Kasumi-1 (cell line): ENCODE results near the gene SARM1.
"Not testable (repeated sequence)": the region's sequence is repeated elsewhere in the genome, so short reads cannot be mapped to it uniquely, and the experiment has no call there.

Source experiments
- DNase-seq, 2 experiments: peaks; one replicate each; lab custom pipeline; 2025; lab: John Stamatoyannopoulos, UW

The SARM1 gene

GRCh38 chr17:28371245-28372202 lies at the start of gene SARM1:
Gene SARM1, plus strand, starts transcription at chr17:28371694. Its CDS starts 339 bp downstream, at chr17:28372033.
- no peak for DNase-seq

GRCh38 chr17:28324267-28324745 lies 47.2 kb upstream of the SARM1 start:
- no peak for DNase-seq

DNA sequence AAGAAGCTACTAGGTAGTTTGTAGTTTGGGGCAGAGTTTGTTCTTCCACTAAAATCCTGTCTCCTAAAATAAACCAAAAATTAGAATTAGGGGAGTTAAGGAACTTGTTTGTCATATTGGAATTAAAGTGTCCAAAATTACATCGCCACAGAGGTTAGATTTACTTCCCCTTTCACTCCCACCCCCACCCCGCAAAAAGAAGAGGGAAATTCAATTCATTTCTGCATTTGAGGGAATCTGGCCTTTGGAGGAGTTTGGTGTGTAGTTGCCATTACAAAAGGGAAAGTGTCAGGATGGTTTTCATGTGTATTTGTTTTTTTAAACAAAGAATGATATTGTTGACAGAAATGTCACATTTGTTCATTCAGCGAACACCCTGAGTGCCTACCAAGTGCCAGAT lies 46.7 kb upstream of the SARM1 start:
- DNase-seq: peak; percentile 14 to 22

DNA sequence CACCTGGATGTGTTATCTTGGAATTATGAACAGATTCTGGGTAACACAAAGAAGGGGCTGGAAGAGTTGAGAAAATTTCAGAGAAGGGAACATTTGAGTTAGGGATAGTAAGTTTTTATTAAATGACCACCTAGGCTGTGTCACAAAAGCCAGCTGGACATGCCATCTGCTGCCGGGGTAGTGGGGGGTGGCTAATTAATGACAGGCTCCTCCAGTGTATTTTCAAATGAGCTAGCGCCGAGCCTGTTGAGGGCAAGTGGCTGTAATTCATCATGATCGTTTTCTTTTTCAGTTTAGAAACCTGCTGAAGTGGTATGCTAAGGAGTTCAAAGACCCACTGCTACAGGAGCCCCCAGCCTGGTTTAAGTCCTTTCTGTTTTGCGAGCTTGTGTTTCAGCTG lies 46.3 kb upstream of the SARM1 start:
- no peak for DNase-seq

GRCh38 chr17:28326114-28326513 lies 45.4 kb upstream of the SARM1 start:
- DNase-seq: no peak

- DNase-seq: no peak
Observed at GRCh38 chr17:28327031-28327607, 44.4 kb upstream of the SARM1 start.

DNA sequence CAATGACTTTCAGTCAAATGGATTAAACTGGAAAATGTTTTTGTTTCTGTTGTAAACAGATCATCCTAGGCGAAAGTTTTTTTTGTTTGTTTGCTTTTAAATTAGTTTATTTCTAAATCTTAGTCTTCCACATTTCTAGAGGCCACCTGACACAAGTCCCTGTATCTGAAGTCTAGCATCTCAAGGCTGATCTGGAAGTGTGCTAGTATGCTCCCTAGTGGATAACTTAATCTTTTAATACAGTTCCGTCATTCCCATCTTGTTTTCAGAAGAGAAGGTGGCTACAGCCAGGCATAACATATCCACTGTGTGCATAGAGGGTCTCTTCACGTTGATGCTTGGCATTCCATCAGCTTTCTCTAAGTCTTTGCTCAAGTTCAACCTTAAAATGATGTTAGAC lies 43.8 kb upstream of the SARM1 start:
- peak in 1 of 2 experiments; percentile 9 for DNase-seq

DNA sequence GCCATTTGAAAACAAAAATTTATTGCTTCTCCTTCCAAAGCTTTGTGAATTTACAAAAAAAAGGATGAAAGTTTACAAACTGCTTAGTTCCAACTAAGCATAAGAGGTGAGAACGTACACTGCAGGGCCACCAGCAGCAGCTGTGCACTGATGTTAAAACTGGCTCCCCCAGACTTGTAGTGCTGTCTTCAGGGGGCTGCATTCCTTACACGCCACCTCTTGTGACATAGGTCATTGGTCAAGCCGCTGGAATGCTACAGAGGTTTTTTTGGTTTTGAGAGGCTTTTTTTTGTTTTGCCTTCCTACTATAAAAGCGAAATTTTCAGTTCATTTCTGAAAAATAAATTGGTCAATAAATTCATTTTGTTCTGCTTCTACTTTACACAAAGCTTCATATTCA lies 43.2 kb upstream of the SARM1 start:
- DNase-seq: no peak

GRCh38 chr17:28330671-28331070 lies 40.8 kb upstream of the SARM1 start:
- DNase-seq: no peak

DNA sequence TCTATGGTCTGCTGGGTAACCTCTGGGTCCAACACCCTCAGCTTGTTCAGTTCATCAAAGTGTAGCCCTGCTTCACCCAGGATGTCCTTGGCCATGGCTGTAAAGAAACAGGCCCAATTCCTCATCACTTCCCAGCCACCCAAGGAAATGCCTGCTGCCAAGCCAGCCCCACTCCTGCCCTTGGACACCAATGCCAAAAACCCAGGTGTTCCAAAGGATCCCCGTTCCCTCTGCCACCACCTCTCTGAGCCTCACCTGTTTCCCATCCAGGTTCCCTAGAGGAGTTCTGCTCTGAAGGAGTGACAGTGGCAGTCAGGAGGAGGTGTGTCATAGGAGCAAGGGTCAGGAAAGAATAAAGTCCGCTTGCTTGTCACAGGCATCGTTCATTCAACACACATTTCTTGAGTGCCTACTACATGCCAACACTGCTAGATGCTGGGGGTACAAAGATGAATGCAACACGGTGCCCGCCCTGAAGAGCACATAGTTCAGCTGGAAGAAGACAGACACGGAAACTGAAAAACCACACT lies 39.5 kb upstream of the SARM1 start:
- no peak for DNase-seq

DNA sequence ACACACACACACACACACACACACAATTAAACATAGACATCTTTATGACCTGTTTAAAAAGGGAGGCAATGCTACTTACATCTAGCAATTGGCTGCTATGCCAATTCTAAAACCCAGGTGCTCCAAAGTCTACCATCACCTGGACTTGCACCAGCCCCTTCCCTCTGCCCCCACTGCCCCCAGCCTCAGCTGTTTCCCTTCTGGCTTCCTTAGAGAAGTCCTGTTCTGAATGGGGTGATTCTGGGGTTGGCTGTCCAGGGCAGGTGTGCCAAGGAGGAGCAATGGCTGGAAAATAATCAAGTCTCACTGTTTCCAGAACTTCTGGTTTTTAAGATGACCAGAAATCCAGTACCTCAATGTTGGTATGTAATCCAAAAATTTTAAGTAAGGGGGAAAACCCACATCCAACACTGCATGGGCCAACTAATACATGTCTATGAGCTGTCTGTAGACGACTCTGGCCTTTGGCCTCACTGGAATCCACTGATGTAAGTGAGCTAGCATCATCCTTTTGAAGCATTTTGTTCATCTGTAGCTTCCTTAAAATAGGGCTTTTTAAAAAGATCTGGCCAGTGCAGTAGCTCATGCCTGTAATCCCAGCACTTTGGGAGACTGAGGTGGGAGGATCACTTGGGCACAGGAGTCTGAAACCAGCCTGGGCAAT lies 38.3 kb upstream of the SARM1 start:
- no peak for DNase-seq

DNA sequence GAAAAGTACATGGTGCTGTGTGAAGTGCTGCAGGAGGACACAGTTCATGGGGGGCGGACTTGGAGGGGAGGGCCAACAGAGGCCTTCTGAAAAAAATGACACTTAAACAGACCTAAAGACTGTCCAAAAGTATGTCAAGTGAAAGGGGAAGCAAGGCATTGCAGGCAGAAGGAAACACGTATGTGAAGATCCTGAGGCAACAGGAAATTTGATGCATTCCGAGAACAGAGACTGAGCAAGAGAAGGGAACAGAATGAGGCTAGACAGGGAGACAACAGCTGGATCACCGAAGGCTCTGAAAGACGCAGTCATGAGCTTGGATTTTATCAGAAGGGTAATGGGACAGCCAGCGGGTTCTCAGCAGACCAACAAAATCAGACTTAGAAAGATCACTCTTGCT lies 37.3 kb upstream of the SARM1 start:
- peak; percentile 17 to 59 for DNase-seq

GRCh38 chr17:28334666-28335200 lies 36.8 kb upstream of the SARM1 start:
- no peak for DNase-seq

GRCh38 chr17:28335201-28335958 lies 36.1 kb upstream of the SARM1 start, which contains the start of the genes IFT20 and TNFAIP1:
Gene IFT20, minus strand, starts transcription at chr17:28335472. Its CDS starts 3,487 bp downstream, at chr17:28331985.
Gene TNFAIP1, plus strand, starts transcription at chr17:28335761. Its CDS starts 3,761 bp downstream, at chr17:28339522.
- peak; percentile 98 to 99 for DNase-seq

GRCh38 chr17:28335959-28336871 lies 35.3 kb upstream of the SARM1 start:
- DNase-seq: peak; percentile 21 to 31

DNA sequence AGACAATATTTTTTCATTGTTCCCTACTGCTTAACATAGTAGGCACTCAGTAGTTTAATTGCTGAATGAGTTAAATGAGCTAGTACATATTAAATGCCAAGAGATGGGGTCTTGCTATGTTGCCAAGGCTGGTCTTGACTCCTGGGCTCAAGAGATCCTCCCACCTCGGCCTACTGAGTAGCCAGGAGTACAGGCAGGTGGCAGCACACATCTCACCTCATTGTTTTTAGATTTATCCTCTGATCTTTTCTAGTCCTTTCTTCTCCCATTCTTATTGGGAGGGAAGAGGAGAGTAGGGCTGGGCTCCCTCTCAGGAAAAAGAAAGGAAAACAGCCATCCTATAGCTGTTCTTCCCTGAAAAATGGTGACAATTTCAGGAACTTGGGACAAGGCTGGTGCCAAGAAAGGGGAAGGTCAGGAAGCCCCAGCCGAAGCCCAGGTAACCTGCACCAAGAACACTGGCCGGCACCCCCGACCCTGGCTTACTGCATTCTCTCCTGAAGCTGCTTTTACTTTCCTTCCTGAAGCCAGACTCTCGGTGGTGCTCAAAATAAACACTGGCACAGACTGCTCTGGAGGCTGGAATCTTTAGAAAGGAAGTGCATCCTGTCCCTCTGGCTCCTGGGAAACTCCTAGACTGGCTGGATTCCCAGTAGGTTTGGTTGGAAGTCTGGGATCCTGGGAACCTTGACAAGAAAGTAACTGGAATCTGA lies 33.3 kb upstream of the SARM1 start:
- no peak for DNase-seq

DNA sequence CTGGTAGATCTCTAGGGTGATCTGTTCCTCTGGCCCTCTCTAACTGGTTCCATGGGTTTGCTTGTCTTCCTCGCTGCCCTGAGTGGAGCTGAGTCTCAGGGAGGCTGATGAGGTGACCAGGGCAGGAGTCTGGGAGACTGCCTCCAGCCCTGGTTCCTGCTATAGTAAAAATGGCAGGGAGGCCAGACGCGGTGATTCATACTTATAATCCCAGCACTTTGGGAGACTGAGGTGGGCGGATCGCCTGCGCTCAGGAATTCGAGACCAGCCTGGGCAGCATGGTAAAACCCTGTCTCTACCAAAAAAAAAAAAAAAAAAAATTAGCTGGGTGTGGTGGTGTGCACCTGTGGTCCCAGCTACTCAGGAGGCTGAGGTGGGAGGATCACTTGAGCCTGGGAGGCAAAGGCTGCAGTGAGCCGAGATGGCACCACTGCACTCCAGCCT lies 32.7 kb upstream of the SARM1 start:
- not testable (repeated sequence) for DNase-seq

DNA sequence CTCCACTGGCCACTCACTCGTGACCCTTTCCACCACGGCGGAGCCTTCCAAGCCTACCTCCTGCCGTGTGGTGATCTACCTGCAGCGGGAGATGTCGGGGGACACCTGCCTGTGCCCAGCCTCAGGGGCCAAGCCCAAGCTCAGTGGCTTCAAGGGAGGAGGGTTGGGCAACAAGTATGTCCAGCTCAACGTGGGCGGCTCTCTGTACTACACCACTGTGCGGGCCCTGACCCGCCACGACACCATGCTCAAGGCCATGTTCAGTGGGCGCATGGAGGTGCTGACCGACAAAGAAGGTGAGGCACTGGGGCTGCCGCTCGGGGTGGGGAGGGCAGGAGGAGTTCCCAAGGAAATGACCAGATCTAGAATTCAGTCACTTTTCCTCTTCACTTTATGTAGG lies 32.1 kb upstream of the SARM1 start:
- no peak for DNase-seq

DNA sequence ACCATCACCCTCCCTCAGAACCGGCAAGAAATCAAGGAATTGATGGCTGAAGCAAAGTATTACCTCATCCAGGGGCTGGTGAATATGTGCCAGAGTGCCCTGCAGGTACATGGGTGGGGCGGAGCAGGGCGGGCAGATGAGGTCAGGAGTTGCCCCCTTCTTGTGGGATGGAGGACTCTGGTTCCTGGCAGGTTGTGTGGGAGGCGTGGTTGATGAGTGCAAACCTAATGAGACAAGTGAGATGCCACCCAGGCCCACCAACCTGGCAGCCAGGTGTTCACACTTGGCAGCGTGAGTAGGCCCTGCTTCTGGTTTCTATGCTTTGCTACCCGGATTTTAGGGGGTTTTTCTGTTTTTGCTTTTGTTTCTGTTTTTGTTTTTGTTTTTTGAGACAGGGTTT lies 31.1 kb upstream of the SARM1 start:
- DNase-seq: no peak
